Tibial nerve (tissue), 4 donors: Measurements from ENCODE around the gene USP4. TPM values are rescaled to one million over a fixed set of nuclear protein-coding genes. Genes with fewer than 3 reads are reported as not detected.
"Not testable (repeated sequence)": the region's sequence is repeated elsewhere in the genome, so short reads cannot be mapped to it uniquely, and the experiment has no call there.

Experiments
- DNase-seq, 2 donors: peaks; one replicate each; pipeline ENCODE4 v3.0.0-alpha.2; 2019; ENCODE audit warnings: low spot score in 2 of 2
- H3K27ac ChIP-seq, 4 donors: fragments of 200-600 bp; sonication (generic) in 3 of 4; one replicate each; pipeline ENCODE4 v1.5.1; 2017 to 2019; ENCODE audit warnings: mild to moderate bottlenecking in 1 of 4
- H3K27me3 ChIP-seq, 2 donors: fragments of 200-600 bp; sonication (generic) in 1 of 2; one replicate each; pipeline versions ENCODE4 v1.5.1 to v1.6.0; 2017 to 2019
- H3K36me3 ChIP-seq, 3 donors: fragments of 200-600 bp; sonication (generic); one replicate each; pipeline ENCODE4 v1.5.1; 2018 to 2019
- H3K4me1 ChIP-seq, 4 donors: fragments of 200-600 bp; sonication (generic) in 3 of 4; one replicate each; pipeline ENCODE4 v1.5.1; 2017 to 2019
- H3K4me3 ChIP-seq, 4 donors: fragments of 200-600 bp; sonication (generic) in 3 of 4; one replicate each; pipeline ENCODE4 v1.5.1; 2017 to 2019; ENCODE audit warnings: mild to moderate bottlenecking in 1 of 4, moderate library complexity in 1 of 4
- H3K9me3 ChIP-seq, 4 donors: fragments of 200-600 bp; sonication (generic) in 3 of 4; one replicate each; pipeline ENCODE4 v1.5.1; 2017 to 2019
- EP300 ChIP-seq, 2 donors: sonication (generic); formaldehyde crosslinking; IDR thresholded peaks; one replicate each; pipeline ENCODE4 v1.6.1; 2017; ENCODE audit warnings: antibody characterized with exemption in 2 of 2, mild to moderate bottlenecking in 1 of 2
- POLR2A ChIP-seq, 2 donors: fragments of 450-650 bp; IDR thresholded peaks; one replicate each; pipeline ENCODE4 v1.6.1; 2017; ENCODE audit warnings: antibody characterized with exemption in 2 of 2, mild to moderate bottlenecking in 2 of 2, moderate library complexity in 2 of 2
- WGBS, 2 donors: methylation state at CpG; one replicate each; pipeline ENCODE4 v1.1.5; 2018; 5-methylcytosine and 5-hydroxymethylcytosine counted together
- total RNA-seq, 4 donors: library from RNA; depleted of rRNA; stranded (reverse); fragments of >200 nt; gene quantifications; one replicate each; pipeline ENCODE4 v1.1.0, GENCODE V29; 2016
- TF ChIP-seq, protein P1 (sequence below), 5 experiments: fragments of 200-600 bp in 3 of 5; fragments of 450-650 bp in 2 of 5; sonication (generic) in 3 of 5; IDR thresholded peaks; one replicate each; pipeline ENCODE4 v1.5.1; 2016 to 2019; ENCODE audit warnings: antibody characterized with exemption in 5 of 5, mild to moderate bottlenecking in 3 of 5, moderate library complexity in 2 of 5

Gene USP4
- total RNA-seq, 4 donors from 2014 or later, result 33.7 to 49.8 (median 46.0) TPM

DNA sequence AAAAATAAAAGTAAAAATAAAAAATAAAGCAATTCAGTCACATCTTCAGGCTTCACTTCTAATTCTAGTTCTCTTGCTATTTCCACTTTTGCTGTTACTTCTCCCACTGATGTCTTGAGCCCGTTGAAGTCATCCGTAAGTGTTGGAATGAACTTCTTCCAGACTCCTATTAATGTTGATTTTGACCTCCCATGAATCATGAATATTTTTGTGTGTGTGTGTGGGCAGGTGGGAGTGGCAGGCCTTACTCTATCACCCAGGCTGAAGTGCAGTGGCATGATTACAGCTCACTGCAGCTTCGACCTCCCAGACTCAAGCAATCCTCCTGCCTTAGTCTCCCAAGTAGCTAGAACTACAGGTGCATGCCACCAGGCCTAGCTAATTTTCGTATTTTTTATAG is 10.7 kb downstream of the USP4 start:
- no peak overlapping the region for H3K27ac ChIP-seq
- H3K27me3 ChIP-seq, result no peaks in the 10 kb centered on the region
- TF ChIP-seq POLR2A (IDR thresholded peaks at IDR 0.05) (no peak), EP300 (IDR thresholded peaks at IDR 0.05) (no peak)
- TF ChIP-seq, protein P1, sequence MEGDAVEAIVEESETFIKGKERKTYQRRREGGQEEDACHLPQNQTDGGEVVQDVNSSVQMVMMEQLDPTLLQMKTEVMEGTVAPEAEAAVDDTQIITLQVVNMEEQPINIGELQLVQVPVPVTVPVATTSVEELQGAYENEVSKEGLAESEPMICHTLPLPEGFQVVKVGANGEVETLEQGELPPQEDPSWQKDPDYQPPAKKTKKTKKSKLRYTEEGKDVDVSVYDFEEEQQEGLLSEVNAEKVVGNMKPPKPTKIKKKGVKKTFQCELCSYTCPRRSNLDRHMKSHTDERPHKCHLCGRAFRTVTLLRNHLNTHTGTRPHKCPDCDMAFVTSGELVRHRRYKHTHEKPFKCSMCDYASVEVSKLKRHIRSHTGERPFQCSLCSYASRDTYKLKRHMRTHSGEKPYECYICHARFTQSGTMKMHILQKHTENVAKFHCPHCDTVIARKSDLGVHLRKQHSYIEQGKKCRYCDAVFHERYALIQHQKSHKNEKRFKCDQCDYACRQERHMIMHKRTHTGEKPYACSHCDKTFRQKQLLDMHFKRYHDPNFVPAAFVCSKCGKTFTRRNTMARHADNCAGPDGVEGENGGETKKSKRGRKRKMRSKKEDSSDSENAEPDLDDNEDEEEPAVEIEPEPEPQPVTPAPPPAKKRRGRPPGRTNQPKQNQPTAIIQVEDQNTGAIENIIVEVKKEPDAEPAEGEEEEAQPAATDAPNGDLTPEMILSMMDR (IDR thresholded peaks at IDR 0.05), result no peak
- DNase-seq, result no peak
- H3K4me1 ChIP-seq, result no peaks in the 10 kb centered on the region
- no peak overlapping the region for H3K4me3 ChIP-seq
- H3K9me3 ChIP-seq, result no peaks in the 10 kb centered on the region
- H3K36me3 ChIP-seq, result peaks cover 0 to 100% (median 35%) of the 10 kb centered on the region in 3 donors
- whole genome bisulfite sequencing, 2 donors, result 79 to 80% methylated on average over 4 of the region's 4 CpGs

DNA sequence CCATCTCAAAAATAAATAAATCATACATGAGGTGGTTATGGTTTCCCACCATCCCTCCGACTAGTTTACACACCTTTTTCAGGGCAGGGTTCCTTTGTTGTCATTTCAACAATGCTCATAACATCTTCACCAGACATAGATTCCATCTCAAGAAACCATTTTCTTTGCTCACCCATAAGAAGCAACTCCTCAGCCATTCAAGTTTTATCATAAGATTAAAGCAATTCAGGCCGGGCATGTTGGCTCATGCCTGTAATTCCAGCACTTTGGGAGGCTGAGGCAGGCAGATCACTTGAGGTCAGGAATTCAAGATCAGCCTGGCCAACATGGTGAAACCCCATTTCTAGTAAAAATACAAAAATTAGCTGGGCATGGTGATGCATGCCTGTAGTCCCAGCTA is 11.5 kb downstream of the USP4 start:
- not testable (repeated sequence) for DNase-seq, H3K4me1 ChIP-seq, H3K4me3 ChIP-seq, H3K27me3 ChIP-seq, H3K9me3 ChIP-seq, H3K27ac ChIP-seq
- WGBS, 2 donors, result 76 to 88% methylated on average over 2 of the region's 2 CpGs
- H3K36me3 ChIP-seq, result peaks cover 0 to 100% (median 43%) of the 10 kb centered on the region in 3 donors

DNA sequence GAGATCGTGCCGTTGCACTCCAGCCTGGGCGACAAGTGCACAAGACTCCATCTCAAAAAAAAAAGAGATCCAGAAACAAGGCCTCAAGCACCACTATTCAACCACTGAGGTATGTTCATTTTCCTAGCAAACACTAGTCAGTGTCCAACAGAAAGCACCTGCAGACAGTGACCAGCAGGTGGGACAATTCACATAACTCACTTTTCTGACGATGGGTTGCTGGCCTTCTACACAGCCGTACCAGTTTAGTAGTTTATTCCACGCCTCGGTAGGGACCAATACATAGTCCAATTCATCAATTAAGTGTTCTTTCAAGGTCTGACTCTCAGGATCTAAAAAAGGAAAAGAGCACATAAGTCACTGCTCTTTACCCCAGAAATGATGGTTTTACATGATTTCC is 12.4 kb downstream of the USP4 start:
- TF ChIP-seq POLR2A (IDR thresholded peaks at IDR 0.05), result no peak
- TF ChIP-seq, protein P1 (IDR thresholded peaks at IDR 0.05), result no peak
- no peak for TF ChIP-seq EP300 (IDR thresholded peaks at IDR 0.05)
- Histone ChIP-seq H3K4me3 (no peak overlapping the region), H3K27ac (no peak overlapping the region), H3K36me3 (peaks cover 0 to 100% (median 43%) of the 10 kb centered on the region in 3 donors), H3K27me3 (no peaks in the 10 kb centered on the region), H3K9me3 (no peaks in the 10 kb centered on the region), H3K4me1 (no peaks in the 10 kb centered on the region)
- WGBS, 2 donors, result 82% methylated on average over 7 of the region's 7 CpGs
- no peak for DNase-seq

DNA sequence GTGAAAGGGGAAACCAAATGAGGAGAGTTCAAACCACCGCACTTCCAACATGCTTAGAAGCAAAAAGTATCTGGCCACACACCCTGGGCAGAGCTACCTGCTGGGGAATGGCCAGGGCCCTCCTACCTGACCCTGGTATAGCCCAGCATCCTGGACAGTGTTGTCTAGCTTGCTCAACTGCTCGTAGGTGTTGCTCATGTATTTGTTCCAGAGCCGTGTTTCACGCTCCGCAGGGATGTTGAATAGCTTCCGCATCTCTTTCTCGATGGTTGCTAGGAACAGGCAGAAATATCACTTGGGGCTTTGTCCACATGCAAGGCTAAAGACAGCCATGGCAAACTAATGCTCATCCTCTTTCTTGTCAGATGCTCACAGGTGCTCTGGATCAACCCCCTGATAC is 15.1 kb downstream of the USP4 start:
- no peaks in the 10 kb centered on the region for H3K27me3 ChIP-seq
- H3K9me3 ChIP-seq, result no peaks in the 10 kb centered on the region
- H3K4me3 ChIP-seq, result no peak overlapping the region
- H3K36me3 ChIP-seq, result peaks cover 0 to 100% (median 45%) of the 10 kb centered on the region in 3 donors
- TF ChIP-seq, protein P1 (IDR thresholded peaks at IDR 0.05), result no peak
- TF ChIP-seq POLR2A (IDR thresholded peaks at IDR 0.05) (no peak), EP300 (IDR thresholded peaks at IDR 0.05) (no peak)
- no peak for DNase-seq
- WGBS, 2 donors, result 97 to 98% methylated on average over 7 of the region's 7 CpGs
- H3K4me1 ChIP-seq, result no peaks in the 10 kb centered on the region
- no peak overlapping the region for H3K27ac ChIP-seq

DNA sequence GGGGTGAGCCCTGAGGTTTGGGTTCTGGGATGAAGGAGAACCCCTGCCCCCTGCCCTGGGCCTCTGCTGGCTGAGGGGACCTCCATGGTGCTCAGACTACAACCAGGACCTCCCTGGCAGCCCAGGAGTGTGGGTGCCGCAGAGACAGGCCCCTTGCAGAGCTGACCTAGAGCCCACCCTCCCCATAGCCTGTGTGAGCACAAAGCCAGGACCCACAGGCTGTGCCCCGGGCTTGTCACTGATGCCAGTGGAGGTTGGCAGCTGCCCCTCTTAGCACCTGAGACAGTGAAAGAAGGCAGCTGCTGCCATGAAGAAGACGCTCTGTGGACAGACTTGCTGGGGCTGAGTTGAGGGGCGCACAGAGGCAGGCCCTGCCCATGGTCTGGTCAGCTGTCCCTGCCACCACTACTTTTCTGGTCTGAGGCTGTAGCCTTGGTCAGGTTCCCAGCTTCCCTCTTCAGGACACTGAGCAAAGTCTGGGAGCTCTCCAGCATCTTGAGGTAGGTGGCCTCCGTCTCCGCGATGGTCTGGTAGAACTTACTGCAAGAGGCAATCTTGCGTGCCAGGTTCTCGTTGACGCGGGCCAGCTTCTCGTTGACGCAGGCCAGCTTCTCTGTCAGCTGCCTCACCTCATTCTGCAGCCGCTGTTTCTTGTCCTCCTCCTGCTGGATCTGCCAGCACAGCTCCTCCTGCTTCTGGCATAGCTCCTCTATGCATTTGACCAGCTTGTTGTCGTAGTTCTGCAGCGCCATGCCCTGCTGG is 23.0 kb downstream of the USP4 start:
- no peaks in the 10 kb centered on the region for H3K27me3 ChIP-seq
- no peak for DNase-seq
- H3K36me3 ChIP-seq, result peaks cover 0 to 93% (median 16%) of the 10 kb centered on the region in 3 donors
- TF ChIP-seq POLR2A (IDR thresholded peaks at IDR 0.05), result no peak
- TF ChIP-seq, protein P1 (IDR thresholded peaks at IDR 0.05), result no peak
- no peak for TF ChIP-seq EP300 (IDR thresholded peaks at IDR 0.05)
- no peaks in the 10 kb centered on the region for H3K9me3 ChIP-seq
- 96 to 99% methylated on average over 13 to 16 of the region's 16 CpGs for WGBS, 2 donors
- no peaks in the 10 kb centered on the region for H3K4me1 ChIP-seq
- no peak overlapping the region for H3K4me3 ChIP-seq
- H3K27ac ChIP-seq, result no peak overlapping the region
